Stimulated activated CD4-positive, alpha-beta T cell treated with anti-CD3 and anti-CD28 coated beads, Interleukin-2, amount 100 ng/mL, for 48 hours (primary cell): ENCODE data around the gene DNM3.

ENCODE experiments used
- DNase-seq, 2 donors: peaks; one replicate each; pipeline ENCODE4 v3.0.0-alpha.2; 2020

The DNM3 gene

GRCh38 chr1:172146141-172146850 is 305.0 kb downstream of the DNM3 start:
- no peak for DNase-seq

DNA sequence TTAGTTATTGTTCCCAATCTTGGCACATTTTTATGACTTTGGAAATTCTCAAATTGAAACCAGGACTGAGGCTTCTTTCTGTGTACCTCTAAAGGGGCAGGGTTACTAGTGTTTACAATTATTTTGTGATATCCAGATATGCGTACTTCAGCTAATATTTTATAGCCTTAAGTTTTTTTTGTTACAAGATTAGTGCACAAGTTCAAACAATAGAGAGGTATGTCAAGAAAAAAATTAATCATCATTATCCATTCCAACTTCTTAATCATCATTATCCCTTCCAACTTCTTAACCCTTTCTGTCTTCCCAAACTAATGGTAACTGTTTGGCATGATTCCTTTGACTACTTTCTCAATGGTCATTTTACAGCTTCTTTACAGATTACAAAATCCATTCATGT is 306.2 kb downstream of the DNM3 start:
- DNase-seq, result no peak

GRCh38 chr1:172148213-172148612 is 306.9 kb downstream of the DNM3 start:
- no peak for DNase-seq

DNA sequence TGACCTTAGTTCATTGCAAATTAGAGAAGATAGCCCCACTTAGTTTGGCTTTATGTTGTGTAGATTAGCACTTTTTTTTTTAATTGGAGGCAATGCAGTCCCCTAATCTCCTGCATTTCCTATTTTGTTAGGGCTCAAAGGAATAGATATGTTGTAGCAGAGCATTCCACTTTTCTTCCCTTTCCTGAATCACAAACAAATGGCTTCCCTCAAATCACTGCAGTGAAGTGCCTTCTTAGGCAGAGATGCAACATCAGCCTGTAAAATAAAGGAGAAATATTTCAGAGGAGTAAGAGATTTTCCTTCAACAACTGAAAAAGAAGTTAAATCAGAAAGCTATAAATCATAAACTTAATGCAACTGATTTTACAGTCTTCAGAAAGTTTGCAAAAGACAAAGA is 307.4 kb downstream of the DNM3 start:
- DNase-seq, result no peak

GRCh38 chr1:172149346-172149745 is 308.0 kb downstream of the DNM3 start:
- no peak for DNase-seq

DNA sequence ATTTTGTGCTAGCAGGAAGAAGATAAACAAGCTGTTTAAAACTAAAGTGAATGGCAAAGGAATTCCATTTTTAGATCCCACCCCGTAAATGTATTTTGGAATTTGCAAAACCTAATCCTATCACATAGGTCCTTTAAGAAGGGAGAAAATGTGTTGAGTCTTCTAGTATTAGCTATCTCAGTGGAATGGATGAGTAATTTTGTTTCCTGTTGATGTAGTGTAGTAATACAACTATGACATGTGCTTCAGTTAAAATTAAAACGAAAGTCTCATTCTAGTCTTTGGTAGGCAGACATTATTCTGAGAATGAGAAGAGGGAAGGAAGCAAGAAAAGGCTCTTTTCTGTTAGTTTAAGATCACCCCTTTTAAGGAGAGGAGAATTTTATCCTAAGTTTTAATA is 313.3 kb downstream of the DNM3 start:
- DNase-seq, result no peak

- no peak for DNase-seq
Measured at GRCh38 chr1:172155766-172156165, 314.5 kb downstream of the DNM3 start.

DNA sequence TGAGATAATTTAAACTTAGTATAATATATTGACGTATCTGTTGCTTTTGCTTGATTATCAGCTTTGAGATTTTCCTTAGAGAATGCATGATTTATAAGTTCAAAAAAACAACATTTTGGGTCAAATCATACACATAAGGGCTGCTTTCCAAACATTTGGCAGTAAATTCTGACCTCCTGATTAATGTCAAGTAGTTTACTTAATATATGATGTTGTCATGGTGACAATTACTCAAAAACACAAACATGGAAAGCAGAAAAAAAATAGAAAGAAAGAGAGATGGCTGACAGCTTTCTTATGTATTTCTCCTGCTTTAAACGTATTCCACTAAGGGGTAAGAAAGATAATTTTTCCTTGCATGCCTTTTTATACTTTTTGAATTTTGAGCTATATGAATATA is 320.9 kb downstream of the DNM3 start:
- DNase-seq, result no peak

- no peak for DNase-seq
Measured at GRCh38 chr1:172163498-172164215, 322.4 kb downstream of the DNM3 start.

- no peak for DNase-seq
Measured at GRCh38 chr1:172165403-172165802, 324.1 kb downstream of the DNM3 start.

GRCh38 chr1:172167796-172168596 is 326.7 kb downstream of the DNM3 start:
- no peak for DNase-seq

- DNase-seq, result no peak
Measured at GRCh38 chr1:172168597-172168872, 327.2 kb downstream of the DNM3 start.

- no peak for DNase-seq
Measured at GRCh38 chr1:172169836-172170235, 328.5 kb downstream of the DNM3 start.

- DNase-seq, result no peak
Measured at GRCh38 chr1:172172352-172172831, 331.1 kb downstream of the DNM3 start.

DNA sequence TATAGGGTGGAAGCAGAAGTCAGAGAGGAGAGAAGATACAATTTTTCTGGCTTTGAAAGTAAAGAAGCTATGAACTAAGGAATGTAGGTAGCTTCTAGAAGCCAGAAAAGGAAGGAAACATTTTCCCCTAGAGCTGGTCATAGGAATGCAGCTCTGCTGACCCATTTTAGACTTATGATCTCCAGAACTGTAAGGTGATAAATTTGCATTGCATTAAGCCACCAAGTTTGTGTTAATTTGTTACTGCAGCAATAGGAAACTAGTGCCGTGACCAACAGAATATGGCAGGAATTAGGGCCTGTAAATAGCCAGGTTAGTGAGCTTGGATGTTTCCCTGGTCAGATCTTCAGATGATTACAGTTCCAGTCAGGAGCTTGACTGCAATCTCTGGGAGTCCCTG is 334.9 kb downstream of the DNM3 start:
- DNase-seq, result no peak

DNA sequence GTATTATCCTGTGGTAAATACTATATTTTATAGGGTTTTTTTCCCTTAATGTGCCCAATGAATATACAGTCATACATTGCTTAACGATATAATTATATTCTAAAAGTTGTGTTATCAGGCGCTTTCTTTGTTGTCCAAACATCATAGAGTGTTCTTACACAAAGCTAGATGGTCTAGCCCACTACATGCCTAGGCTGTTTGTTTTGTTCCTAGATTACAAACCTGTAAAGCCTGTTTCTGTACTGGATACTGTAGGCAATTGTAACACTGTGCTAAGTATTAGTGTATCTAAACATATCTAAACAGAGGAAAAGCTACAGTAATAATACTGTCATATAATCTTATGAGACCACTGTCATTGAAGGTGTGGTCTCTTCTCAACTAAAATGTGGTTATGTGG is 336.6 kb downstream of the DNM3 start:
- DNase-seq, result no peak

DNA sequence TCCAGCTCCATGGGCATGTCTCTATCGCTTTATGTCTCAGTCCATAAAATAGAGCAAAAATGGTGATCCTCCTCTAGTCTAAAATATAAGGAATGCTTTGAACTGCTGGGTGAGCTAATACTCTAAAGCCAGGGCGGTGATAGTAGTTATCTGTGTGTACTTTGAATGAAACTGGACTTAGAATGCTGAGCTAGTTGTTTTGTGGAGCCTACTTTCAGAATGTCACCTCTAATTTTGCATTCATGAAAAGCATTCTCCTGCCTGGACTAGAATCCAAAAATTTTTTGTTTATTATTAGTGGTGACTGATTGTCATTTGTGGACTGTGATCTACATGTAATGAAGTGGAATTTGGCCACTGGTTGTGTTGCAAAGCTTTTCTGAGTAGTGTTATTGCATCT is 337.6 kb downstream of the DNM3 start:
- no peak for DNase-seq

GRCh38 chr1:172179918-172180317 is 338.6 kb downstream of the DNM3 start:
- no peak for DNase-seq

DNA sequence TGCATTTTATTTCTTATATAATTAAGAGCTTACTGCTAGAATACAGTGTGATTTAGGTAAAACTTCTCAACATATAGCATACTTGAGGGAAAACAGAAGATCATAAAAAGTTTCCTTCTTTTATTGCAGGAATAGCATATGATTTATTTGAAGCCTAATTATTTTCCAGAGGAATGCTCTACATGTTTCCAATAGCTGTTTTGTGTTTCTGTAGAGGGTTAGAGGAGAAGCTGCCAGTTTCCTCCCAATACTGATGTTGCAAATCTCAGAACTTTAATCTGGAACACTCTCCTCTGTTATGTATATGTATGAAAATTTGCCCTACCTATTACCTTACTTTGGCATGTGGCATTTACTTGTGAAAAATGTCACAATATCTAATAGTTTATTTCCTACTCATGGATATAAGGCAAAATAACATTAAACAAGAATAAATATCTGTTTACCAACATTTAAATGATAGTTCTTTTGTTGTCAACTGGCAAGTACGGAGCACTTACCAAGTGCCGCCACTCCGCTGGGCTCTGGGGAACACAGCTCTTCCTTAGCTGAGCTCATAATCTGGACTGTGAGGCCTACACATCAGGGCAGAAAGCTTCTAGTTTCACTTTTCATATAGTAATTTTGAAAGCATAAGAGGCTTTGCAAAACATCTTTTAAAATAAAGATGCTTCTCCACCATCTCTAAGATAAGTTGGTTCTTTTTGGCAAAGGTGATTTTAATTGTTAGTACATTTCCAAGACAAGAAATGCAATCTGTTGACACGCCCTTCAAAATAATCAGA is 339.4 kb downstream of the DNM3 start:
- DNase-seq, result peak in 1 of 2 donors; percentile 22

DNA sequence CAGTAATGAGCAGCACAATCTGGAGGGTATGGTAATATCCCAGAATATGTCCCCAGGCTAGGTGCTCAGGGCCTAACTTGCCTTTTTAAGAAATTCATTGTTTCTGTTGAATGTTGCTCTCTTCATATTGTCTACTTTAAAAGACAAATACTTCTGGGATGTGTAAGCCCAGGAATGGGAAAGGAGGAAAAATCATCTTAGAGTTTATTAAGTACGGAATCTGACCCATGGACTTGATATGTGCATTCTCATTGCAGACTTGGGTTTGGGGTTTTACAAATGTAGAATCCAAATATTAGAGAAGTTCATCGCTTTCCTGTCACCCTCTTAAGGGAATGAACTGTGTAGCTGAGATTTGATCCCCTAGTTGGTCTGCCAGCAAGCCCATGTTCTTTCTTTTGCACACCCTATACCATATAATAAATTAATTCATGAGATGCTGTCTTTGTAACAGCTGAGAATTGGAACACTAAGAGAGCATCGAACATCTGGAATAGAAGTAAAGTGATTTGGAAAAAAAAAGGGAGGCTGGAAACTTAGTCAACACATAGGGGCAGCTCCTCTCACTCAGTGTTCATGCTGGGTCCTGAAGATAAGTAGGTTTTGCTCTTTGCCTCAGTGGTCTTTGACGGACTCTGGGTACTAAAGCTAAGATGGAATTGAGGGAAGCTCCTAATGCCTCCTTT is 343.4 kb downstream of the DNM3 start:
- DNase-seq, result no peak

GRCh38 chr1:172185211-172185610 is 343.9 kb downstream of the DNM3 start:
- DNase-seq, result no peak

DNA sequence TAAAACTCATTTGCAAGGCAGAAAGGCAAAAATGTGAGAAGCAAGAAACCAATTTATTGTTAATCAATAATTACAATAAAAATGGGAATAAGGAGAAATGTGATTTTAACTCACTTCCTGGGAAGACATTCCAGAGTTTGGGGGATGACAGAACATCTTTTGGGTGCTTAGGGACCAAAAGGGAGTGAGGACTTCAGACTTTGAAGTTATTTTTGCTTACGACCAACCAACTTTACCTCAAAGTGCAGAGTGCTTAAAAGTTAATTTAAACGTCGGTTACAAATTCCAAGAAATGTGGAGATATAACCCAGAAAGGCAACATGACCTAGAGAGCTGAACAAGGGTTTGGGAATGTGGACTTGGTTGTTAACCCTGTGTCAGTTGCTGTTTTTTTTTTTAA is 344.7 kb downstream of the DNM3 start:
- DNase-seq, result no peak

- no peak for DNase-seq
Measured at GRCh38 chr1:172201572-172201971, 360.3 kb downstream of the DNM3 start.
